Stimulated activated naive CD4-positive, alpha-beta T cell (primary cell): ENCODE results near the gene JPH3.

Source experiments
- DNase-seq, 6 experiments: peaks; one replicate each; lab custom pipeline; 2025; lab: John Stamatoyannopoulos, UW

JPH3 gene

GRCh38 chr16:87681981-87682570 is 79.8 kb downstream of the JPH3 start:
- no peak for DNase-seq

DNA sequence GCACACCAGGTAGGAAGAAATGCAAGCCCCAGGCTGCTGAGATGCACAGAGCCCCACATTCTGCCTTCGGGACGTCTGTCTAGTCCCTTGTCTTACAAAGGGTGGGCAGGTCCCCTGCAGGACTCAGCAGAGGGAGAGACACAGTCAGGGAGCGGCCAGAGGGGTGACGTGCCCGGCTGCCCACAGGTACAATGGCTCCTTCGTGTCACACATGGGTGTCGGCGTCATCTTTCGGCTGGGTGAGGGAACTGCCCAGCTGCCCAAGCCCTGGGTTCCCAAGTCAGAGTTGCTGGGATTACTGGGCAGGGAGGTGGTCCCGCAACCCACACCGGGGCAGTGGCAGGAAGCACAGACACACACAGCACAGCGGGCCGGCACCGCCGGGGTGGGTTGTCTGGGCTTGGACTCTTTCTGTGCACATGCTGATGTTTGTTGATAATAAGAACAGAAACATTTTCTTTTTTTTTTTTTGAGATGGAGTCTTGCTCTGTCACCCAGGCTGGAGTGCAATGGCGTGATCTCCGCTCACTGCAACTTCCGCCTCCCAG is 80.6 kb downstream of the JPH3 start:
- DNase-seq = no peak

GRCh38 chr16:87684106-87684677 is 81.9 kb downstream of the JPH3 start:
- no peak for DNase-seq

DNA sequence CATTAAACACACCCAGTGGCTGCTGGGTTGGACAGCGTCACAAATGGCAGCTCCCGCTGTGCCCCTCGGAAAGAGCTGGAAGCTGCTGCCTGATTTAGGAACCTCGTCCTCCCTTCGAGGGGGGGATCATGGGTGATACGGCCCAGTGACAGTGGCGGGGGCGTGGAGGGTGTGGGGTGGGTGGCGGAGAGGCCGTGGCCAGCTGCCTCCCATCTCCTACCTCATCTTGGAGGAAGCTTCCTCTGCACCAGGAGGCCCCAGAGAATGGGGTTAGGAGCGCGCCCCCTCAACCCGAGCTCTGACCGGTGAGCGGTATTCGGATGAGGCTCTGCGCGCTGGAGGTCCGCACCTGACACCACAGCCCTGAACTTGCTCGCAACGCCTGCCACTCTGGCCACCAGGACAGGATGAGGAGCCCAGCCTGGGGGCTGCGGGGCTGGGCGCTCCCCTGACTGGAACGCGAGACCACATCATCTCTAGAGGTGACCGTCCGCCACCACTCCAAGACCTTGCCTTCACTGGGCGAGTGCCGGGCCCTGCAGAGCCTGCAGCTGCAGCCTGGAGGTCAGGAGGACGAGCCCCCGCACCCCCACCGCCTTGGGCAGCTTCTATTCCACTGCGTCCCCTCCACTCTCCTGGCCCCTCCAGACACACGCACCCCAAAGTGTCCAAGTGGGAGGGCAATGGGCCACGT is 82.5 kb downstream of the JPH3 start:
- no peak for DNase-seq

- no peak for DNase-seq
Measured at GRCh38 chr16:87685405-87685755, 83.1 kb downstream of the JPH3 start.

DNA sequence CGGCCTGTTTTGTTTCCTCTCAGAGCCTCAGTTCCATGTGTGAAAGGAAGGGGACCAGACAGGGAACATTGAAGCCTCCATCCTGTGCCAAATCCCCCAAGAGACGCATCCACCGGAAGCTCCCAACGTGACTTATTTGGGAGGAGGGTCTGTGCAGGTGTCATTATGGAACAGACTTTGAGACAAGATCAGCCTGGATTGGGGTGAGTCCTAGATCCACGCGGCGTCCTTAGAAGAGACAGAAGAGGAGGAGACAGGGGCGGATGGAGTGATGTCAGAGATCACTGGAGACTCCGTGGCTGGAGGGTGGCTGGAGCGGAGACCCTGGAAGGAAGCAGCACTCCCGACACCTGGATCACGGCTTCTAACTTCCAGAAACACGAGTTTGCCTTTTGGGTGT is 83.5 kb downstream of the JPH3 start:
- no peak for DNase-seq

- no peak for DNase-seq
Measured at GRCh38 chr16:87686697-87687096, 84.4 kb downstream of the JPH3 start.

DNA sequence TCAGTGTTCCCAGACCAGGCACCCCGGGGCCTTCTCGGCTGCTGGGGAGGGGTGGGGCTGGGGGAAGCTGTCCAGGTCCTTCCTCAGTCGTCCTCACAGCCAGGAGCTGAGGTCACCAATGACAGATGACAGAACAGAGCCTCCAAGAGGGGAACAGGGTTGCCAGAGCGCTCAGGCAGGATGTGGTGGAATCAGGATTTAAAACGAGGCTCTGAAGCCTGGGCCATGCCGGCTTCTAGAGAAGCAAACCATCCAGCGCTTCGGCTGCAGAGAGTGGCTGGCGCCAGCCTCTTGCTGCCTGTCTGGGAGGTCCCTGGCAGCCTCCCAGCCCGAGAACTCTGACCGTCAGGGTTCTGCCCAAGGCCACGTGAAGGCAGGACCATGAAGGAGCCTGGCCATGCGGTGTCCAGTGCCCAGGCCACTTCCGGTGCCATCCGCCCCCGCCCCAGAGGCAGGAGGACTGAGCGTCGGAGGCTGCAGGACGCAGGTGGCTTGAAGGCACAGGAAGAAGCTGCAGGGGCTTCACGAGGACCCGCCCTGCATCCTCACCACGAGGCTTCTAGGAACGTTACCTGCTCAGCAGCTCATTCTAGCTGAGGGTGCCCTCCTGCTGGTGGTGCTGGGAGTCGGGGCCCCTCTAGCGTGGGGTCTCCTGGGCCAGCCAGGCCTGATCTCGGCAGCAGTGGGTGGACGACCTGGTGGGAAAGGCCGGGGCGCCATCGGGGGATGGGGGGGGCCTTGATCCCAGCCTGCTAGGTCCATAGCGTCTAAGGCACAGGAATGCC is 85.0 kb downstream of the JPH3 start:
- DNase-seq = no peak

- no peak for DNase-seq
Measured at GRCh38 chr16:87687998-87688529, 85.8 kb downstream of the JPH3 start.

GRCh38 chr16:87688876-87689815 is 86.8 kb downstream of the JPH3 start:
- DNase-seq = no peak

DNA sequence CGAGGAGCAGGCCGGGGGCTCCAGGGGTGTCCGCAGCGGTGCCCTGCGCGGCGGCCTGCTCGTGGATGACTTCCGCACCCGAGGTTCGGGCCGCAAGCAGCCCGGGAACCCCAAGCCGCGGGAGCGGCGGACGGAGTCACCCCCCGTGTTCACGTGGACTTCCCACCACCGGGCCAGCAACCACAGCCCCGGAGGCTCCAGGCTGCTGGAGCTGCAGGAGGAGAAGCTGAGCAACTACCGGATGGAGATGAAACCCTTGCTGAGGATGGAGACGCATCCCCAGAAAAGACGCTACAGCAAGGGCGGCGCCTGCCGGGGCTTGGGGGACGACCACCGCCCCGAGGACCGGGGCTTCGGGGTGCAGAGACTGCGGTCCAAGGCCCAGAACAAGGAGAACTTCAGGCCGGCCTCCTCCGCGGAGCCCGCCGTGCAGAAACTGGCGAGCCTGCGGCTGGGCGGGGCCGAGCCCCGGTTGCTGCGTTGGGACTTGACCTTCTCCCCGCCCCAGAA is 87.7 kb downstream of the JPH3 start:
- no peak for DNase-seq

DNA sequence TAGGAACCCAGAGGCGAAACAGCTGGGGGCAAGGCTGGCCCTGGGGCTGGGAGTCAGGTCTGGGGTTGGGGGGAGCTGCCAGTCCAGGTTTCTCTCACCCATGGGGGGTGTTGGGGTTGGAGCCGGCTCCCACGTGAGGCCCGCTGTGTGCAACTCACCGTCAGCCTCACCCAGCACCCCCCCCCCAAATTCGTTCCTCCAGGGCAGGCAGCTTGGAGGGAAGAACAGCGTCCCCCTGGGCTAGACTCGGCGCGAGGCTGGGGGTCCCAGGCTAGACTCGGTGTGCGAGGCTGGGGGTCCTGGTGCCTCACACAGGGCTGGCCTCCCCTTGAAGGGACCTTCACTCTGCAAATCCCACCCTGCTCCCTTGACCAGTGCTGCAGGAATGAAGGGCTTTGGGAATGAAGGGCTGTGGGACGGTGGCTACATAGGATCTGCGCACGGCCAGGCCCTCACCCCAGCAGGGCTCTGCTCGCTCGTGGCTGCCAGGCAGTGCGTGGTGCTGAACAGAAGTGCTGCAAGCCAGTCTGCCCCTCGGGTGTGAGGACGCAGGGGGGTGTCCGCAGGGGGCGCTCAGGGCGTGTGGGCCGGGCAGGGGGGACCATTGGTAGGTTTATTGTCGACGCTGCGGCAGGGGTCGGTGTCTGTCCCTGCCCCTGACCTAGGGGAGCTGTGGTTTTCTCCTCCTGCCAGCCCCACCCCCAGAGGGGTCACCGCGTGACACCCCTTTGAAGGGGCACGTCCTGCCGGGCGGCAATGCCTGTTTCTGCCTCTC is 88.8 kb downstream of the JPH3 start:
- DNase-seq = no peak

- no peak for DNase-seq
Measured at GRCh38 chr16:87691686-87692079, 89.4 kb downstream of the JPH3 start.

- no peak for DNase-seq
Measured at GRCh38 chr16:87692176-87692575, 89.9 kb downstream of the JPH3 start.

- DNase-seq = no peak
Measured at GRCh38 chr16:87692756-87693155, 90.4 kb downstream of the JPH3 start.

DNA sequence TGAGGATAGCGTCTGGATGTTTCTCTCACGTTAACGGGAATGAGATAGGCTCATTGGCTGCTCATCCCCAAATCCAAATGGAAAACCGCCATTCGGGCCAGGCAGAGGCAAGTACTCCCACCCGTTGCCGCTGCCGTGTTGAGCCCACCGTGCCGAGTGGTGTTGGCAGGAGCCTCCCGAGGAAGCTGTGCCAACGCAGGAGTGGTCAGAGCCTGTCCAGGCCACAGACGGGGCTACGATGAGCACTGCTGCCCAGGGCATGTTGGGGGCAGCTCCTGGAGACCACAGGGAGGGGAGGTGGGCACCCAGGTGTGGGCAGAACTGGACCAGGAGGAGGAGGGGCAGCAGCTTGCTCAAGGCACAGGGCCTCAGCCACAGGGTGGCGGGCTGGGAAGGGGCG is 91.5 kb downstream of the JPH3 start:
- DNase-seq = no peak

GRCh38 chr16:87694441-87695125 is 92.3 kb downstream of the JPH3 start:
- DNase-seq = no peak

DNA sequence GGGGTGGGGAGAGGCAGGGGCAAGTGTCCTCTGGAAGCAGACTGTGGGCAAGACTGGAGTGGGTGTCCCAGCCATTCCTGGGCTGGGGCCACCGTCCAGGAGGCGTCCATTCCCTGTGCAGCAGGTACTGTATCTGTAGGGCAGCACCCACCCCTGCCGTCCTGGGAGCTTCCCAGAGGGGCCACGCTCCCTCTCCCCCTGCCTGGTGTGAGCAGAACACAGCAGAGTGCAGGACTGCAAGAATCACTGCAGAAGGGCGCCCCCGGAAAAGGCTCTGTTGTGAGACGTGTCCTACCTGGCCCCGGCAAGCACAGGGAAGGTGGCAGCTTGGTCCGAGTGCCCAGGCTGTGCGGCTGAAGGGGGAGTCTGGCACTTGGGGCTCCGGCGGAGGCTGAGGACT is 93.2 kb downstream of the JPH3 start:
- DNase-seq = no peak

DNA sequence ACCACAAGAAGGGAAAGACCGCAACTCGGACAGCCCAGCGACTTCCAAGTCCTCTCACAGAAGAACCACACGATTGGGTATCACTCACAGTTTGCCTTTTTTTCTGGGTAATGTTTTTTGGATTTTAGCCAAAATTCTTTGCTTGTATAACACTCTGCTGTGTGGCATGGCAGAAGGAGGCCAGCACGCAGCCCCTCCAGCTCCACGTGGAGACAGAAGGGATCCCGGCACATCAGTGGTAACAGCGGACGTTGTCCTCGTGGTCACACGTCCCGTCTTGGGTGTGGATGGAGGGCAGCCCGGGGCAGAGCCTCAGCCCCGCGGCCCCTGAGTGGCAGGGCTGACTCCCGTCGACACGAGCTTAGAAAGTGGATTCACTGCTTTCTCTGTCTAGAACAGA is 94.4 kb downstream of the JPH3 start:
- DNase-seq = no peak

- DNase-seq = no peak
Measured at GRCh38 chr16:87697256-87697655, 94.9 kb downstream of the JPH3 start.
